Psoas muscle (tissue), 8 donors: ENCODE results near the gene ADGRF3. TPM values are rescaled to one million over a fixed set of nuclear protein-coding genes. Genes with fewer than 3 reads are reported as not detected.

ENCODE experiments used
- ATAC-seq, 4 donors: fragments of 200-7000 bp; cut with Tn5 transposase; one replicate each; pipeline ENCODE4 v1.9.1; 2020; ENCODE audit warnings: moderate library complexity in 3 of 4, mild to moderate bottlenecking in 2 of 4
- DNase-seq, 2 donors: peaks; one replicate each; pipeline ENCODE4 v3.0.0-alpha.2; 2020
- H3K27ac ChIP-seq: fragments of 200-600 bp; one replicate; pipeline ENCODE4 v1.8.0; 2022
- H3K27me3 ChIP-seq, 3 donors: fragments of 200-600 bp in 1 of 3; one replicate each; pipeline versions ENCODE4 v1.6.1 to v1.8.0; 2013 to 2022; ENCODE audit warnings: low read length in 2 of 3, mild to moderate bottlenecking in 2 of 3, moderate library complexity in 1 of 3; ENCODE audit not compliant: insufficient read depth in 3 of 3
- H3K36me3 ChIP-seq, 2 donors: fragments of 200-600 bp in 1 of 2; one replicate each; pipeline versions ENCODE4 v1.6.1 to v1.8.0; 2013 to 2022; ENCODE audit warnings: low read depth in 1 of 2, mild to moderate bottlenecking in 1 of 2, moderate library complexity in 1 of 2; ENCODE audit not compliant: insufficient read depth in 1 of 2
- H3K4me1 ChIP-seq: fragments of 200-600 bp; one replicate; pipeline ENCODE4 v1.8.0; 2022
- H3K4me3 ChIP-seq: fragments of 200-600 bp; one replicate; pipeline ENCODE4 v1.8.0; 2022; ENCODE audit warnings: mild to moderate bottlenecking
- H3K9me3 ChIP-seq: fragments of 200-600 bp; one replicate; pipeline ENCODE4 v1.8.0; 2022
- CTCF ChIP-seq: fragments of 200-600 bp; IDR thresholded peaks from one replicate; pipeline ENCODE4 v1.8.0; 2022; ENCODE audit warnings: antibody characterized with exemption
- WGBS, 3 donors: extraction: QIAGEN DNeasy Blood & Tissue Kit; methylation state at CpG; one replicate each; pipeline versions ENCODE4 v1.1.6 to v1.1.7; 2013; 5-methylcytosine and 5-hydroxymethylcytosine counted together
- intact Hi-C, 2 donors: fragments of 100-400 bp; cut with DNase I; formaldehyde crosslinking; loops; one replicate each; pipeline versions ENCODE4 v1.11.0 to v1.14.2; 2022
- polyA plus RNA-seq, 3 donors: library from polyadenylated mRNA; stranded (reverse); fragments of 200-250 nt; gene quantifications; one replicate each; pipeline ENCODE4 v1.2.3, GENCODE V29; 2013
- total RNA-seq, 4 donors: library from RNA; stranded (reverse); fragmentation: NEBNext Ultra II Directional in 2 of 4; extraction: Animal tissue kit (Norgen Biotek cat#: 25700) in 2 of 4; gene quantifications; one replicate each; pipeline versions ENCODE4 v1.2.1 to v1.2.4, GENCODE V29; 2021 to 2023
- donor health status: healthy with polysubstance abuse.
- donor health status: DM: no; HTN: no; CAD: no; lungs with moderate emphysema.
- donor health status: Bipolar disorder and iron deficiency.
- donor health status: healthy.
- donor health status: DM: yes; HTN: yes; CAD: no.
- donor health status: DM: no; HTN: no; CAD: no.
- donor health status: DM: no; HTN: no; CAD: no.
- donor health status: DM: yes; HTN: yes; CAD: no.

Gene ADGRF3
- total and polyA plus RNA-seq, 7 donors, result 0.03 to 0.48 (median 0.18) TPM; not detected in 3

GRCh38 chr2:26351375-26352090 is 4.9 kb upstream of the ADGRF3 start:
- Histone ChIP-seq H3K36me3 (no peaks in the 10 kb centered on the region), H3K4me1 (peaks cover 50% of the 10 kb centered on the region), H3K4me3 (no peak overlapping the region), H3K27me3 (no peaks in the 10 kb centered on the region), H3K27ac (no peak overlapping the region), H3K9me3 (no peaks in the 10 kb centered on the region)
- ATAC-seq (no peak), DNase-seq (no peak)
- WGBS, 3 donors, result 92 to 95% (median 93%) methylated on average over 10 of the region's 10 CpGs
- TF ChIP-seq CTCF, result no peak
- intact Hi-C loops, result loop anchor here in 1 of 2 donors (10.0 kb wide), 1 partner anchor 113 kb away; no protein-coding TSS in a partner anchor

- WGBS, 3 donors, result 84 to 91% (median 91%) methylated on average over 3 of the region's 3 CpGs
- no peaks in the 10 kb centered on the region for H3K9me3 ChIP-seq
- peaks cover 36% of the 10 kb centered on the region for H3K4me1 ChIP-seq
- H3K27me3 ChIP-seq, result no peaks in the 10 kb centered on the region
- intact Hi-C loops, result loop anchor here (5.0 to 10.0 kb wide), 2 partner anchors 115 to 153 kb away; no protein-coding TSS in a partner anchor
- no peak overlapping the region for H3K27ac ChIP-seq
- ATAC-seq, result no peak
- no peaks in the 10 kb centered on the region for H3K36me3 ChIP-seq
- H3K4me3 ChIP-seq, result no peak overlapping the region
- TF ChIP-seq CTCF, result no peak
- no peak for DNase-seq
These were observed 3.1 kb upstream of the ADGRF3 start for GRCh38 chr2:26349690-26350089.

- Histone ChIP-seq H3K27me3 (no peaks in the 10 kb centered on the region), H3K4me3 (peak overlapping the region; percentile 91), H3K27ac (peak overlapping the region; percentile 93), H3K36me3 (no peaks in the 10 kb centered on the region), H3K4me1 (peaks cover 30% of the 10 kb centered on the region), H3K9me3 (no peaks in the 10 kb centered on the region)
- ATAC-seq (no peak), DNase-seq (no peak)
- 32 to 34% (median 34%) methylated on average over 5 of the region's 5 CpGs for WGBS, 3 donors
- TF ChIP-seq CTCF, result no peak
- intact Hi-C loops, result loop anchor here in 1 of 2 donors (5.0 kb wide), 1 partner anchor 155 kb away; no protein-coding TSS in a partner anchor
These were observed 787 bp upstream of the ADGRF3 start for GRCh38 chr2:26347286-26347865.

- ATAC-seq (peak; percentile 96 to 97 (median 97)), DNase-seq (peak; percentile 98 to 99)
- intact Hi-C loops, result loop anchor here in 1 of 2 donors (5.0 kb wide), 1 partner anchor 157 kb away; no protein-coding TSS in a partner anchor
These were observed 790 bp downstream of the ADGRF3 start, which contains the start of gene SELENOI for GRCh38 chr2:26345545-26346453. SELENOI (plus strand) TSS chr2:26346143; CDS start chr2:26346233, 90 bp downstream.

More at GRCh38 chr2:26345545-26346453, 790 bp downstream of the ADGRF3 start, which contains the start of gene SELENOI:
- Histone ChIP-seq H3K9me3 (no peaks in the 10 kb centered on the region), H3K27me3 (no peaks in the 10 kb centered on the region), H3K4me3 (peak within 1 kb of the TSS; percentile 91), H3K27ac (peak within 1 kb of the TSS; percentile 93), H3K36me3 (no peaks in the 10 kb centered on the region), H3K4me1 (peaks cover 30% of the 10 kb centered on the region)
- no peak for TF ChIP-seq CTCF
- 0 to 1% (median 1%) methylated on average over 71 to 80 of the region's 80 CpGs for WGBS, 3 donors
